Panc1 (cell line): ENCODE results near the gene ARID1A. TPM values are rescaled to one million over a fixed set of nuclear protein-coding genes. Genes with fewer than 3 reads are reported as not detected.

Source experiments
- ATAC-seq: fragments of 200-7000 bp; cut with Tn5 transposase; 2 replicates; pipeline ENCODE4 v1.9.1; 2020; ENCODE audit warnings: mild to moderate bottlenecking, moderate library complexity
- BruUV-seq: library from RNA; stranded (reverse); fragments of 400-500 nt; replicated peaks from 2 replicates; lab custom pipeline; 2021; lab: Mats Ljungman, UMichigan
- CTCF ChIA-PET: fragments of 300-600 bp; sonication (Branson Sonifier 250); formaldehyde crosslinking; loops from one replicate; lab custom pipeline; 2022; ENCODE audit warnings: antibody characterized with exemption; lab: Charles Lee
- POLR2A ChIA-PET: fragments of 300-600 bp; sonication (Branson Sonifier 250); formaldehyde crosslinking; loops from one replicate; lab custom pipeline; 2022; ENCODE audit warnings: antibody characterized with exemption; lab: Charles Lee
- DNase-seq: peaks from one replicate; pipeline ENCODE4 v3.0.0-alpha.2; 2010; ENCODE audit warnings: low read depth, low spot score
- H3K27ac ChIP-seq: 2 replicates; pipeline ENCODE4 v1.5.1; 2011; ENCODE audit warnings: mild to moderate bottlenecking, low read length, inconsistent platforms
- H3K27me3 ChIP-seq: fragments of 200-500 bp; sonication (Bioruptor generic); 2 replicates; pipeline ENCODE4 v1.6.0; 2014; ENCODE audit warnings: low read length, inconsistent platforms; ENCODE audit not compliant: control insufficient read depth, insufficient read depth
- H3K36me3 ChIP-seq: fragments of 200-500 bp; sonication (Bioruptor generic); 2 replicates; pipeline ENCODE4 v1.5.1; 2014; ENCODE audit warnings: inconsistent platforms, mild to moderate bottlenecking, low read length, moderate library complexity; ENCODE audit not compliant: control insufficient read depth, insufficient read depth
- H3K4me1 ChIP-seq: 2 replicates; pipeline ENCODE4 v1.5.1; 2011; ENCODE audit warnings: inconsistent platforms, mild to moderate bottlenecking, low read length, moderate library complexity; ENCODE audit not compliant: control insufficient read depth, insufficient read depth
- H3K4me3 ChIP-seq, 2 experiments: 2 replicates each; pipeline ENCODE4 v1.5.1; 2011 to 2012; ENCODE audit warnings: low read depth in 2 of 2, low read length in 2 of 2, mild to moderate bottlenecking in 2 of 2, inconsistent platforms in 1 of 2, moderate library complexity in 1 of 2
- H3K9me3 ChIP-seq: fragments of 200-500 bp; sonication (Bioruptor generic); 2 replicates; pipeline ENCODE4 v1.5.1; 2014; ENCODE audit warnings: low read depth, mild to moderate bottlenecking, inconsistent platforms, low read length, moderate library complexity; ENCODE audit not compliant: control insufficient read depth, insufficient read depth
- POLR2AphosphoS5 ChIP-seq: IDR thresholded peaks from 2 replicates; pipeline ENCODE4 v1.6.1; 2012; ENCODE audit warnings: mild to moderate bottlenecking, low read depth, low read length, moderate library complexity
- SIN3A ChIP-seq: IDR thresholded peaks from 2 replicates; pipeline ENCODE4 v1.6.1; 2012; ENCODE audit warnings: low read depth, mild to moderate bottlenecking, low read length, moderate library complexity, borderline replicate concordance; ENCODE audit not compliant: insufficient read depth
- TCF7L2 ChIP-seq: IDR thresholded peaks from 2 replicates; pipeline ENCODE4 v1.6.1; 2011; ENCODE audit warnings: mild to moderate bottlenecking, low read depth, low read length, inconsistent platforms
- in situ Hi-C: cut with HindIII; loops from 2 replicates; pipeline ENCODE4 v1.10.0; 2016; ENCODE audit warnings: low sequenced_read_pairs, low pct_unique_long_range_greater_than_20kb
- intact Hi-C: fragments of 100-400 bp; cut with micrococcal nuclease; formaldehyde crosslinking; loops from one replicate; pipeline ENCODE4 v1.10.0; 2022; ENCODE audit not compliant: unreplicated experiment
- total RNA-seq: library from RNA; stranded (reverse); gene quantifications from one replicate; pipeline ENCODE4 v1.2.1, GENCODE V29; 2021; ENCODE audit not compliant: unreplicated experiment
- TF ChIP-seq, protein P1 (sequence below), 2 experiments: IDR thresholded peaks; 2 replicates each; pipeline ENCODE4 v1.6.1; 2011 to 2012; ENCODE audit warnings: low read depth in 2 of 2, control low read depth in 1 of 2, low read length in 1 of 2, mild to moderate bottlenecking in 1 of 2, moderate library complexity in 1 of 2; ENCODE audit not compliant: insufficient read depth in 1 of 2
- TF ChIP-seq, protein P2 (sequence below): fragments of 450-650 bp; IDR thresholded peaks from 2 replicates; pipeline ENCODE4 v1.5.1; 2017; ENCODE audit warnings: mild to moderate bottlenecking

Gene ARID1A
- total RNA-seq, 1 experiment from 2014 or later = 110 TPM

DNA sequence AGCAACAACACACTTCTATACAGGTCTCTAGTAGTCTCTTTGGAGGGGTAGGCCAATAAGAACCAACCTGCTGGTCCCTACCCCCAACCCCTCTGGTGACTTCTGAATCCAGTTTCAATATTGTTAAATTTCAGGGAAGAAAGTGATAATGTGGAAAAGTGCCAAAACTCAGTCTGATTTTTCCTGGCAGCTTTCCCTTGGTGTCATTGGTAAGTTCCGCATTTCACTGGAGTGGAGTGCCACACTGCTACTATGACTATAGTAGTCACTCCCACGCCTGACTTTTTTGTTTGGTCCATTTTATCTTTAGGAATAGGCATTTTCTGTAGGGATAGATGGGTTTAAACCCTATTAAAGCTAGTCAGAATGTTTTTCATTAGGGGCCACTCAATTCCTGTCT lies 5.7 kb upstream of the ARID1A start:
- intact Hi-C loops (no loop called here), in situ Hi-C loops (no loop called here)
- no peak for DNase-seq
- Histone ChIP-seq H3K9me3 (no peaks in the 10 kb centered on the region), H3K4me1 (peaks cover 36% of the 10 kb centered on the region), H3K27me3 (no peaks in the 10 kb centered on the region), H3K36me3 (no peaks in the 10 kb centered on the region), H3K27ac (peak overlapping the region; percentile 80), H3K4me3 (no peak overlapping the region)
- ATAC-seq = no peak
- POLR2A ChIA-PET = no interaction called here
- BruUV-seq = no TSS peak
- CTCF ChIA-PET = no interaction called here
- TF ChIP-seq, protein P1, sequence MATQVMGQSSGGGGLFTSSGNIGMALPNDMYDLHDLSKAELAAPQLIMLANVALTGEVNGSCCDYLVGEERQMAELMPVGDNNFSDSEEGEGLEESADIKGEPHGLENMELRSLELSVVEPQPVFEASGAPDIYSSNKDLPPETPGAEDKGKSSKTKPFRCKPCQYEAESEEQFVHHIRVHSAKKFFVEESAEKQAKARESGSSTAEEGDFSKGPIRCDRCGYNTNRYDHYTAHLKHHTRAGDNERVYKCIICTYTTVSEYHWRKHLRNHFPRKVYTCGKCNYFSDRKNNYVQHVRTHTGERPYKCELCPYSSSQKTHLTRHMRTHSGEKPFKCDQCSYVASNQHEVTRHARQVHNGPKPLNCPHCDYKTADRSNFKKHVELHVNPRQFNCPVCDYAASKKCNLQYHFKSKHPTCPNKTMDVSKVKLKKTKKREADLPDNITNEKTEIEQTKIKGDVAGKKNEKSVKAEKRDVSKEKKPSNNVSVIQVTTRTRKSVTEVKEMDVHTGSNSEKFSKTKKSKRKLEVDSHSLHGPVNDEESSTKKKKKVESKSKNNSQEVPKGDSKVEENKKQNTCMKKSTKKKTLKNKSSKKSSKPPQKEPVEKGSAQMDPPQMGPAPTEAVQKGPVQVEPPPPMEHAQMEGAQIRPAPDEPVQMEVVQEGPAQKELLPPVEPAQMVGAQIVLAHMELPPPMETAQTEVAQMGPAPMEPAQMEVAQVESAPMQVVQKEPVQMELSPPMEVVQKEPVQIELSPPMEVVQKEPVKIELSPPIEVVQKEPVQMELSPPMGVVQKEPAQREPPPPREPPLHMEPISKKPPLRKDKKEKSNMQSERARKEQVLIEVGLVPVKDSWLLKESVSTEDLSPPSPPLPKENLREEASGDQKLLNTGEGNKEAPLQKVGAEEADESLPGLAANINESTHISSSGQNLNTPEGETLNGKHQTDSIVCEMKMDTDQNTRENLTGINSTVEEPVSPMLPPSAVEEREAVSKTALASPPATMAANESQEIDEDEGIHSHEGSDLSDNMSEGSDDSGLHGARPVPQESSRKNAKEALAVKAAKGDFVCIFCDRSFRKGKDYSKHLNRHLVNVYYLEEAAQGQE (IDR thresholded peaks at IDR 0.05; ENCODE audit: insufficient read depth in 1 of 2, low read depth in 2 of 2, low read length in 1 of 2) = no peak
- no peak for TF ChIP-seq SIN3A
- TF ChIP-seq POLR2AphosphoS5 = no peak
- no peak for TF ChIP-seq TCF7L2
- TF ChIP-seq, protein P2, sequence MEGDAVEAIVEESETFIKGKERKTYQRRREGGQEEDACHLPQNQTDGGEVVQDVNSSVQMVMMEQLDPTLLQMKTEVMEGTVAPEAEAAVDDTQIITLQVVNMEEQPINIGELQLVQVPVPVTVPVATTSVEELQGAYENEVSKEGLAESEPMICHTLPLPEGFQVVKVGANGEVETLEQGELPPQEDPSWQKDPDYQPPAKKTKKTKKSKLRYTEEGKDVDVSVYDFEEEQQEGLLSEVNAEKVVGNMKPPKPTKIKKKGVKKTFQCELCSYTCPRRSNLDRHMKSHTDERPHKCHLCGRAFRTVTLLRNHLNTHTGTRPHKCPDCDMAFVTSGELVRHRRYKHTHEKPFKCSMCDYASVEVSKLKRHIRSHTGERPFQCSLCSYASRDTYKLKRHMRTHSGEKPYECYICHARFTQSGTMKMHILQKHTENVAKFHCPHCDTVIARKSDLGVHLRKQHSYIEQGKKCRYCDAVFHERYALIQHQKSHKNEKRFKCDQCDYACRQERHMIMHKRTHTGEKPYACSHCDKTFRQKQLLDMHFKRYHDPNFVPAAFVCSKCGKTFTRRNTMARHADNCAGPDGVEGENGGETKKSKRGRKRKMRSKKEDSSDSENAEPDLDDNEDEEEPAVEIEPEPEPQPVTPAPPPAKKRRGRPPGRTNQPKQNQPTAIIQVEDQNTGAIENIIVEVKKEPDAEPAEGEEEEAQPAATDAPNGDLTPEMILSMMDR = no peak

GRCh38 chr1:26690576-26691031 lies 5.2 kb upstream of the ARID1A start:
- in situ Hi-C loops = no loop called here
- POLR2A ChIA-PET = no interaction called here
- no peak for ATAC-seq

More at GRCh38 chr1:26690576-26691031, 5.2 kb upstream of the ARID1A start:
- Histone ChIP-seq H3K9me3 (no peaks in the 10 kb centered on the region), H3K36me3 (no peaks in the 10 kb centered on the region), H3K4me3 (no peak overlapping the region), H3K27me3 (no peaks in the 10 kb centered on the region), H3K4me1 (peaks cover 36% of the 10 kb centered on the region), H3K27ac (peak overlapping the region; percentile 80)
- no TSS peak for BruUV-seq
- DNase-seq = no peak
- TF ChIP-seq SIN3A (no peak), TCF7L2 (no peak), POLR2AphosphoS5 (no peak)
- TF ChIP-seq, protein P1 (IDR thresholded peaks at IDR 0.05; ENCODE audit: insufficient read depth in 1 of 2, low read depth in 2 of 2, low read length in 1 of 2) = no peak
- TF ChIP-seq, protein P2 = no peak
- CTCF ChIA-PET = interaction anchor here (0.5 kb wide), 1 partner anchor 318 kb away, joined by 5 read pairs; no protein-coding TSS in a partner anchor
- intact Hi-C loops = no loop called here
